ENCODE results near the gene COQ10A. TPM values are rescaled to one million over a fixed set of nuclear protein-coding genes. Genes with fewer than 3 reads are reported as not detected.
A peak's percentile ranks its signal among the peaks of the same experiment; 100 is the strongest.

Gene COQ10A
- total RNA-seq: 23.7 TPM
- polyA plus RNA-seq: 10 to 100 TPM in 3 of 4 donors, 1 to 10 TPM in 1; 8.1 to 11.5 (median 11.0) TPM

DNA sequence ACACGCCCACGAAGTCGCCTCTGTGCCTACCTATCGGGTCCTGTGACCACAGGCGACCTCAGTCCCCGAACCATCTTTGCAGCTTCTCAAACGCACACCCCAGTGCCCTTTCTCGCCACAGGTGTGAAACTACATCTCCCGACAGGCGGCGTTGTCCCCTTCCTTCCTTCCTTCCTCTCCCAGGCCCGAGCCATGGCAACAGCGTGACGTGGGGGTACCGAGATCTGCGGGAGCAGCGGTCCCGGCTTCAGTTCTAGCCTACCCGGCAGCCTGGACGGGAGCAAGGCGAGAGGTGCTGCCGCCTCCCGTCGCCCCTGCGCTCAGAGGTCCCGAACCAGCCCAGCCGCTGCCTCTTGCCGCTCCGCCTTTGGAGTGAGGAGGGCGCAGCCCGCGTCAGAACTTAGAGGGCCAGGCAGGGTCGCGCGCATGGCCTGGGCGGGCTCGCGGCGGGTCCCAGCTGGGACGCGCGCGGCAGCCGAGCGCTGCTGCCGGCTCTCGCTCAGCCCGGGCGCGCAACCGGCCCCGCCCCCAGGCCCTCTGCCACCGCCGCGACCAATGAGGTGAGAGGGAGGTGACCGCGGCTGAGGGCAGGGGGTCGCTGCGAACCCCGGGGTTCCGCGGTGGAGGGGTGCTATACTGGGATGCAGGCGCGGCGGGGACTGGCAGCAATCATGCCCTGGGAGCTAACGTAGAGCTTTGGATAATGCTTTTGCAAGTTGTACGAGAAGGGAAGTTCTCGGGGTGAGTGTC, at the start of gene COQ10A:
Gene COQ10A (plus strand): TSS at position 250 of the 750 bp plus-strand sequence. CDS start 177 bp downstream, at position 427.
- no peaks in the 10 kb centered on the region for H3K27me3 Mint-ChIP-seq
- no peaks in the 10 kb centered on the region for H3K9me3 ChIP-seq (ENCODE audit: control insufficient read depth in 2 of 2, low read length in 2 of 2)
- peaks cover 10 to 25% (median 15%) of the 10 kb centered on the region in 4 donors for H3K4me1 Mint-ChIP-seq
- H3K36me3 Mint-ChIP-seq: no peaks in the 10 kb centered on the region
- H3K27me3 ChIP-seq (ENCODE audit: control insufficient read depth, insufficient read depth, low read length): no peaks in the 10 kb centered on the region
- peak within 1 kb of the TSS; percentile 86 for H3K4me3 ChIP-seq (ENCODE audit: low read depth, low read length)
- peak within 1 kb of the TSS; percentile 91 to 98 (median 95) for H3K4me3 Mint-ChIP-seq
- DNase-seq: peak; percentile 89 to 92 (median 91)
- ATAC-seq (ENCODE audit: low read depth in 2 of 2): peak; percentile 88 to 89
- H3K9me3 Mint-ChIP-seq: no peaks in the 10 kb centered on the region
- peak within 1 kb of the TSS; percentile 96 for H3K27ac ChIP-seq (ENCODE audit: insufficient read depth, low read length, poor library complexity, severe bottlenecking)
- peaks cover 14% of the 10 kb centered on the region for H3K4me1 ChIP-seq (ENCODE audit: control insufficient read depth, insufficient read depth, low read length, poor library complexity, severe bottlenecking)
- H3K36me3 ChIP-seq (ENCODE audit: control insufficient read depth, insufficient read depth, low read length): peaks cover 16% of the 10 kb centered on the region
- H3K27ac Mint-ChIP-seq: peak within 1 kb of the TSS; percentile 97

DNA sequence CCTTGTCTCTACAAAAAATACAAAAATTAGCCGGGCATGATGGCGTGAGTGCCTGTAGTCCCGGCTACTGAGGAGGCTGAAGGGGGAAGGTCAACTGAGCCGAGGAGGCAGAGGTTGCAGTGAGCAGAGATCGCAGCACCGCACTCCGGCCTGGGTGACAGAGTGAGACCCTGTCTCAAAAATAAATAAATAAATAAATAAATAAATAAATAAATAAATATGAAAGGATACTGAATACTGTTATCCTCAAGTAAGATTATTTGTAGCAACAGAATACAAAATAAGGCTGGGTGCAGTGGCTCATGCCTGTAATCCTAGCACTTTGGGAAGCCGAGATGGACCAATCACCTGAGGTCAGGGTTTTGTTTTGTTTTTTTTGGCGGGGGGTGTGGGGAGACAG, 46.9 kb upstream of the COQ10A start:
- H3K27ac ChIP-seq (ENCODE audit: insufficient read depth, low read length, poor library complexity, severe bottlenecking): no peak overlapping the region
- Mint-ChIP-seq H3K4me3 (peak overlapping the region in 3 of 4 donors; percentile 25 to 59 (median 58)), H3K9me3 (no peaks in the 10 kb centered on the region), H3K27ac (peak overlapping the region in 1 of 3 donors; percentile 46), H3K27me3 (peaks cover 4% of the 10 kb centered on the region), H3K4me1 (peaks cover 22 to 62% (median 39%) of the 10 kb centered on the region in 4 donors), H3K36me3 (peaks cover 10% of the 10 kb centered on the region)
- H3K27me3 ChIP-seq (ENCODE audit: control insufficient read depth, insufficient read depth, low read length): no peaks in the 10 kb centered on the region
- H3K36me3 ChIP-seq (ENCODE audit: control insufficient read depth, insufficient read depth, low read length): peaks cover 12% of the 10 kb centered on the region
- DNase-seq (no peak), ATAC-seq (ENCODE audit: low read depth in 2 of 2) (no peak)
- H3K4me3 ChIP-seq (ENCODE audit: low read depth, low read length): no peak overlapping the region
- H3K9me3 ChIP-seq (ENCODE audit: control insufficient read depth in 2 of 2, low read length in 2 of 2): no peaks in the 10 kb centered on the region
- H3K4me1 ChIP-seq (ENCODE audit: control insufficient read depth, insufficient read depth, low read length, poor library complexity, severe bottlenecking): peaks cover 41% of the 10 kb centered on the region

DNA sequence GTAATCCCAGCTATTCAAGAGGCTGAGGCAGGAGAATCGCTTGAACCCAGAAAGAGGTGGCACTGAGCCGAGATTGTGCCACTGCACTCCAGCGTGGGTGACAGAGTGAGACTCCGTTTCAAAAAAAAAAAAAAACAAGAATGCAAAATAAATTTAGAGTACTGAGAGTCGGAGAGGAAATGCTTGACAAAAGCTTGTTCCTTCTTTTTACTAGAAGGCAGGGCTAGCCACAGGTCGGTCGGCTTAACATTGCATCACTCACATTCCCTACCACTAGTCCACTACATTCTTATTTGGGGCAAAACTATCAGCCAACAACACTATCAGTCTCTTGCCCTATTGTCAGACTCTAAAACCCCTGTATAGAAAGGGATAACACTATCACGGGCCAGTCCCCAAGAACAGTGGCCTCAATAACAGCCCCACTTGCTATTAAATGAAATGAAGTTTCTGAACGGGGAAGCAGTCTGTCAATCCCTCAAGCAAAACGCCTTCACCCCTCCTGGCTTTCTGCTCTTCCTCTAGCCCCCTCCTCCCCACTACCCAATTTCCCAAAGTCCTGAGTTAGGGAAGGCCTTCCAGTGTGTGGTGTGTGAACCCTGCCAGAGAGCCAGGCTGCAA, 46.0 kb upstream of the COQ10A start:
- Histone ChIP-seq H3K4me1 (ENCODE audit: control insufficient read depth, insufficient read depth, low read length, poor library complexity, severe bottlenecking) (peaks cover 44% of the 10 kb centered on the region), H3K9me3 (ENCODE audit: control insufficient read depth in 2 of 2, low read length in 2 of 2) (no peaks in the 10 kb centered on the region), H3K27ac (ENCODE audit: insufficient read depth, low read length, poor library complexity, severe bottlenecking) (peak overlapping the region; percentile 97), H3K36me3 (ENCODE audit: control insufficient read depth, insufficient read depth, low read length) (peaks cover 8% of the 10 kb centered on the region), H3K27me3 (ENCODE audit: control insufficient read depth, insufficient read depth, low read length) (no peaks in the 10 kb centered on the region), H3K4me3 (ENCODE audit: low read depth, low read length) (peak overlapping the region; percentile 85)
- peak in 1 of 3 donors; percentile 26 for DNase-seq
- Mint-ChIP-seq H3K4me1 (peaks cover 17 to 68% (median 45%) of the 10 kb centered on the region in 4 donors), H3K27ac (peak overlapping the region; percentile 99), H3K36me3 (peaks cover 5% of the 10 kb centered on the region), H3K27me3 (peaks cover 4% of the 10 kb centered on the region), H3K4me3 (peak overlapping the region; percentile 91 to 99 (median 98)), H3K9me3 (no peaks in the 10 kb centered on the region)
- no peak for ATAC-seq (ENCODE audit: low read depth in 2 of 2)

DNA sequence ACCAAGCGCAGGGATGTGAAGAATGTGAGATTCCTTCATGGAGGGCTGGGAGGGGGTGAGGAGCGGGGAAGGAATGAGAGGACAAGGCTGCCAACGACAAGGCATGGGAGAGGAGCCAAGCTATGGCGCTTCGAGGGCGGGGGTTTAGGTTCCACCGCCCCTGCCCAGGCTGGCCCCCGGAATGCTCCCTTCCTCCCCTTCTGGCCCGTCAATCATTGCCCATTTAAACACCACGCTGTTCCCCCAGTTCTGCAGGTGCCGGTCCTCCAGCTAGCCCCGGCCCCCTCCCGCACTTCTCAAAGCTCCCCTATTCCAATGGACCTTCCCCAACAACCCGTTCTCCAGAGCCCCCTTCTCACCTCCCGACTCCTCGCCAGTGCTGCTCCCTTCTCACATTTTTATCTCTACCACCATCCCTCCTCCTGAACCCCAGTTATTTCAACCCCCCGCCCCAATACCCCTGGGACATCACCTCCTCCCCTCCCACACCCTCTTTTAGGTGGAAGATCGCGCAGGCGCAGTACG, 45.4 kb upstream of the COQ10A start:
- Mint-ChIP-seq H3K27me3 (peaks cover 4% of the 10 kb centered on the region), H3K36me3 (peaks cover 7% of the 10 kb centered on the region), H3K4me3 (peak overlapping the region; percentile 91 to 99 (median 98)), H3K27ac (peak overlapping the region; percentile 99), H3K4me1 (peaks cover 17 to 64% (median 46%) of the 10 kb centered on the region in 4 donors), H3K9me3 (no peaks in the 10 kb centered on the region)
- Histone ChIP-seq H3K27me3 (ENCODE audit: control insufficient read depth, insufficient read depth, low read length) (no peaks in the 10 kb centered on the region), H3K9me3 (ENCODE audit: control insufficient read depth in 2 of 2, low read length in 2 of 2) (no peaks in the 10 kb centered on the region), H3K4me3 (ENCODE audit: low read depth, low read length) (peak overlapping the region; percentile 85), H3K4me1 (ENCODE audit: control insufficient read depth, insufficient read depth, low read length, poor library complexity, severe bottlenecking) (peaks cover 44% of the 10 kb centered on the region), H3K36me3 (ENCODE audit: control insufficient read depth, insufficient read depth, low read length) (peaks cover 6% of the 10 kb centered on the region), H3K27ac (ENCODE audit: insufficient read depth, low read length, poor library complexity, severe bottlenecking) (peak overlapping the region; percentile 97)
- no peak for DNase-seq
- ATAC-seq (ENCODE audit: low read depth in 2 of 2): peak; percentile 11 to 14

DNA sequence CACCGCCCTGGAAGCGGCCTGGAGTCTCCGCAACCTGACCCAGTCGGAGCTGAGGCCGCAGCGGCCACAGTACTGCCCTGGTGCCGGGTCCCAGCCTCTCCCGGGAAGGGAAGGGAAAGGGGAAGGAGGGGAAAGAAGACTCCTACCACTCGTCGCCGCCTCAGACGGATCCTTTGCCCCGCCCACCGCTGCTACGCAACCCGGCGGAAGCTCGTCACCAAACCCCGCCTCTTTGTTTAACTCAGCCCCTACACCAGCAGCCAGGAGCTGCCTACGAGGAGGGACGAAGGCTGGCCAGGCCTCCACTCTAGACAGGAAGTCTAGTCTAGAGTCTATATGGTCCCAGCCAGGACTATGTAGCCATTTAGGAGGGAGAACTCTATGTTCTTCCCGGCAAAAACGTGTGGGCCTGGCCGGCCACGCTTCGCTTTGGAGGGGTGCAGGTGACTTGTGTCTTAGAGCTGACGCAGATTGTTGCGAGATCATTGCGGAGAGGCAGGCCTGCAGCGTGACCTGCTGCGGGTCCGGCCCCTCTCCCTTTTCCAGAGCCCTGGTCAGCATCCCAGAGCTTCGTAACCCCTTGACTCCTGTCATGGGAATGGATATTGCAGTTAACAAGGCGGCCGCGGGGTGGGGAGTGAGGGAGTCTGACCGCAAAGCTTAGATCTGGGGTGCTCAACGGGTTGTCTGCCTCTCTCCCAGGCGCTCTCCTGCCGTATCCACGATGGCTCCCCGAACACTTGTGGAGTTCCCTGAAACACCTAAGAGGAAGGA, 44.8 kb upstream of the COQ10A start, which contains the start of gene RNF41:
Gene RNF41 (minus strand): TSS at position 166 of the 774 bp plus-strand sequence. CDS start 7,875 bp downstream, outside the sequence.
- H3K27ac Mint-ChIP-seq: peak within 1 kb of the TSS; percentile 99
- peaks cover 4% of the 10 kb centered on the region for H3K27me3 Mint-ChIP-seq
- no peaks in the 10 kb centered on the region for H3K9me3 Mint-ChIP-seq
- Histone ChIP-seq H3K36me3 (ENCODE audit: control insufficient read depth, insufficient read depth, low read length) (peaks cover 2% of the 10 kb centered on the region), H3K27ac (ENCODE audit: insufficient read depth, low read length, poor library complexity, severe bottlenecking) (peak within 1 kb of the TSS; percentile 97), H3K4me1 (ENCODE audit: control insufficient read depth, insufficient read depth, low read length, poor library complexity, severe bottlenecking) (peaks cover 44% of the 10 kb centered on the region), H3K4me3 (ENCODE audit: low read depth, low read length) (peak within 1 kb of the TSS; percentile 85), H3K9me3 (ENCODE audit: control insufficient read depth in 2 of 2, low read length in 2 of 2) (no peaks in the 10 kb centered on the region), H3K27me3 (ENCODE audit: control insufficient read depth, insufficient read depth, low read length) (no peaks in the 10 kb centered on the region)
- H3K4me3 Mint-ChIP-seq: peak within 1 kb of the TSS; percentile 91 to 99 (median 98)
- DNase-seq (peak; percentile 90 to 94 (median 94)), ATAC-seq (ENCODE audit: low read depth in 2 of 2) (peak; percentile 83 to 85)
- H3K36me3 Mint-ChIP-seq: peaks cover 4% of the 10 kb centered on the region
- H3K4me1 Mint-ChIP-seq: peaks cover 17 to 60% (median 42%) of the 10 kb centered on the region in 4 donors

DNA sequence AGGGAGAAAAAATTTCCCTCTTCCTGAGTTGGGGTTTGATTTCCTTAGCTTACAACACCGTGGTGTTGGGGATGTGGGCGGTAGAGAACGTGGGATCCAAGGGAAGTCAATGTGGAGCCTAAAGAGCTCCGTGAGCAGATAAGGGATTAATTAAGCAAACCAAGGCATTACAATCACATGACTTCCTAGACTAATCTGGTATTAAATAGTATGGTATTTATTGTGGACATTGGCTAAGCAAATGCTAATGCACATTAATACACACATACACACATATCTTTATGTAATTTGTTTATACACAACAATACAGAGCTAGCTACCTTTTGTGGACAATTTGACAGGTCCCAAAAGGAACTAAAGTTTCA, 44.2 kb upstream of the COQ10A start:
- Mint-ChIP-seq H3K4me1 (peaks cover 17 to 60% (median 42%) of the 10 kb centered on the region in 4 donors), H3K9me3 (no peaks in the 10 kb centered on the region), H3K36me3 (peaks cover 4% of the 10 kb centered on the region), H3K4me3 (peak overlapping the region; percentile 91 to 99 (median 98)), H3K27ac (peak overlapping the region; percentile 99), H3K27me3 (peaks cover 4% of the 10 kb centered on the region)
- peaks cover 44% of the 10 kb centered on the region for H3K4me1 ChIP-seq (ENCODE audit: control insufficient read depth, insufficient read depth, low read length, poor library complexity, severe bottlenecking)
- no peaks in the 10 kb centered on the region for H3K9me3 ChIP-seq (ENCODE audit: control insufficient read depth in 2 of 2, low read length in 2 of 2)
- H3K27me3 ChIP-seq (ENCODE audit: control insufficient read depth, insufficient read depth, low read length): no peaks in the 10 kb centered on the region
- ATAC-seq (ENCODE audit: low read depth in 2 of 2) (no peak), DNase-seq (no peak)
- peaks cover 2% of the 10 kb centered on the region for H3K36me3 ChIP-seq (ENCODE audit: control insufficient read depth, insufficient read depth, low read length)
- peak overlapping the region; percentile 97 for H3K27ac ChIP-seq (ENCODE audit: insufficient read depth, low read length, poor library complexity, severe bottlenecking)
- peak overlapping the region; percentile 85 for H3K4me3 ChIP-seq (ENCODE audit: low read depth, low read length)

DNA sequence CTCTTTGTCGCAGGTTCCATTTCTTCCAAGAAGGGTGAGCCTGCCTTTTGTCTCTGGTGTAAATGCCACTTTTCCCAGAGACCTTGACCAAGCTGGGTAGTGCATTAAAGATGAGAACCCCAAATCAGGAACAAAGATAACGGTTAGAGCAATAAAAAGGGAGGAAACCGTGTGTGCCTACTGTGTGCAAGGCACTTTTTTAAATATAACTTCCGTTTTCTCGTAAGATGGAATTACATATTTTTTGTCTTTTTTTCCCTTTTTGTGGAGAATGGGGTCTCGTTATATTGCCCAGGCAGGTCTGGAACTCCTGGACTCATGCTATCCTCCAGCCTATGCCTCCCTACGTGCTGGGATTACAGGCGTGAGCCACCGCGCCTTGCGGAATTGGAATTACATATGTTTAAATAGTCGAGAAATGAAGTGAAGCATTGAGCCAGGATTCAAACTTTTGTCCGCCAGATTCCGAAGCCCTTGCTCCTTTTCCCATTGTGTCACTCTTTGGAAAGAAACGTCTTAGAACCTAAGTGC, 43.1 kb upstream of the COQ10A start:
- Mint-ChIP-seq H3K9me3 (no peaks in the 10 kb centered on the region), H3K36me3 (peaks cover 4% of the 10 kb centered on the region), H3K4me3 (peak overlapping the region; percentile 90 to 99 (median 94)), H3K27me3 (peaks cover 4% of the 10 kb centered on the region), H3K27ac (peak overlapping the region; percentile 77 to 99 (median 90)), H3K4me1 (peaks cover 17 to 56% (median 40%) of the 10 kb centered on the region in 4 donors)
- H3K27me3 ChIP-seq (ENCODE audit: control insufficient read depth, insufficient read depth, low read length): no peaks in the 10 kb centered on the region
- H3K27ac ChIP-seq (ENCODE audit: insufficient read depth, low read length, poor library complexity, severe bottlenecking): peak overlapping the region; percentile 89
- H3K4me1 ChIP-seq (ENCODE audit: control insufficient read depth, insufficient read depth, low read length, poor library complexity, severe bottlenecking): peaks cover 44% of the 10 kb centered on the region
- peak overlapping the region; percentile 80 for H3K4me3 ChIP-seq (ENCODE audit: low read depth, low read length)
- peaks cover 2% of the 10 kb centered on the region for H3K36me3 ChIP-seq (ENCODE audit: control insufficient read depth, insufficient read depth, low read length)
- no peaks in the 10 kb centered on the region for H3K9me3 ChIP-seq (ENCODE audit: control insufficient read depth in 2 of 2, low read length in 2 of 2)
- ATAC-seq (ENCODE audit: low read depth in 2 of 2) (no peak), DNase-seq (no peak)

Data from CD4-positive, CD25-positive, alpha-beta regulatory T cell (primary cell).